ENCODE results near the gene ZNF354C.

DNA sequence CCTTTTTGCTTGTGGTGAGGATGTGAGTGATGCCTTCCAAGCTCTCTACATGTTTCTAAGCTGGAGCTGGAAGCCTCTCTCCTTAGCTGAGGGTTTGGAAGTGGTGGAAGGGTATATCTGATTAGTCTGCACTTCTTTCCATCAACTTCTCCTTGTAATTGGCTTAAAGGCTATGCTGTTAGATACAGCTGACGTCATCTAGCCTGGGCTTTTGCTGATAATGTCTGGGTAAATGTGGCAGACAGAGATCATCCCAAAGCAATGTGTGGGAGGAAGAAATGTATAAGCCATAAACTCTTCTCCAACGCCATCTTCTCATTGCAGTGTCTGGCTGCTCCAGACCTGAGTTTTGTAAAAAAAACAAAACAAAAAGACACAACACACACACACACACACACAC is 29.3 kb downstream of the ZNF354C start:
- TF ChIP-seq POLR2AphosphoS5 (IDR thresholded peaks at IDR 0.05; ENCODE audit: borderline replicate concordance, low read depth, low read length) = no peak
- no peak for TF ChIP-seq EZH2 (IDR thresholded peaks at IDR 0.05)

Data from SK-N-MC (cell line).